VCaP (cell line): ENCODE results near the gene NELL1.

ENCODE experiments used
- H3K27ac ChIP-seq: fragments of 450-650 bp; 2 replicates; pipeline ENCODE4 v1.5.1; 2017
- TF ChIP-seq, protein P1 (sequence below): fragments of 450-650 bp; conservative IDR thresholded peaks from 2 replicates; pipeline ENCODE4 v1.5.1; 2017; ENCODE audit warnings: mild to moderate bottlenecking, moderate library complexity

The NELL1 gene

DNA sequence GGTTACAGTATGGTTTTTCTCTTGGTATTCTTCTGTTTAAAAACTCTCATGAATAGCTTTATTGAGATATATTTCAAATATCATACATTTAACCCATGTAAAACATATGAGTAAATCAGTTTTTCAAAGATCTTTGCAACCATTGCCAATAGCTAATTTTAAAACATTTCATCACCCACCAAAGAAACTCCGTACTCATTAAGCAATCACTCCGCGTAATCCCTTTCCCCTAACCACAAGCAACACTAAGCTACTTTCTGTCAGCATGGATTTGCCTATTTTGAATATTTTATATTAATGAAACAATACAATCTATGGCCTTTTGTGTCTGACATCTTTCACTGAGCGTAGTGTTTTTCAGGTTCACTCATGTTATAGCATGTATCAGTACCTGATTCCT, 825.6 kb downstream of the NELL1 start:
- TF ChIP-seq, protein P1, sequence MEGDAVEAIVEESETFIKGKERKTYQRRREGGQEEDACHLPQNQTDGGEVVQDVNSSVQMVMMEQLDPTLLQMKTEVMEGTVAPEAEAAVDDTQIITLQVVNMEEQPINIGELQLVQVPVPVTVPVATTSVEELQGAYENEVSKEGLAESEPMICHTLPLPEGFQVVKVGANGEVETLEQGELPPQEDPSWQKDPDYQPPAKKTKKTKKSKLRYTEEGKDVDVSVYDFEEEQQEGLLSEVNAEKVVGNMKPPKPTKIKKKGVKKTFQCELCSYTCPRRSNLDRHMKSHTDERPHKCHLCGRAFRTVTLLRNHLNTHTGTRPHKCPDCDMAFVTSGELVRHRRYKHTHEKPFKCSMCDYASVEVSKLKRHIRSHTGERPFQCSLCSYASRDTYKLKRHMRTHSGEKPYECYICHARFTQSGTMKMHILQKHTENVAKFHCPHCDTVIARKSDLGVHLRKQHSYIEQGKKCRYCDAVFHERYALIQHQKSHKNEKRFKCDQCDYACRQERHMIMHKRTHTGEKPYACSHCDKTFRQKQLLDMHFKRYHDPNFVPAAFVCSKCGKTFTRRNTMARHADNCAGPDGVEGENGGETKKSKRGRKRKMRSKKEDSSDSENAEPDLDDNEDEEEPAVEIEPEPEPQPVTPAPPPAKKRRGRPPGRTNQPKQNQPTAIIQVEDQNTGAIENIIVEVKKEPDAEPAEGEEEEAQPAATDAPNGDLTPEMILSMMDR: no peak
- H3K27ac ChIP-seq: no peak overlapping the region

DNA sequence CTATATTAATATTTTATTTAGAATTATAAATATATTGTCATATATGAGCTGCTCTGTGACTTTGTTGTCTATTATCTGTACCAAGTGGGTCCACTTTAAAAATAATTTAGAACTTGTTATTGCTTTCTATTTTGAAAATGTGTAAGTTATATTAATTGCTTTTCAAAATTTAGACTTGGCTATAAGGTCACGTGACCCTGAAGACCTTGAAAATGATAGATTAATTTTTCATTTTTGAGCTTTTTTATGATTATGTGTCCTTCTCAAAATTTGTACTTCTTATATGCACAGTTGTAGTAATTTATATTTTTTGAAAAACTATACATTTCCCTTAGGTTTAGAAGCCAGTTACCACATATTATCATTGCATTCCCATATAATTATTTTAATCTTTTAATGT, 826.5 kb downstream of the NELL1 start:
- TF ChIP-seq, protein P1: no peak
- no peak overlapping the region for H3K27ac ChIP-seq

DNA sequence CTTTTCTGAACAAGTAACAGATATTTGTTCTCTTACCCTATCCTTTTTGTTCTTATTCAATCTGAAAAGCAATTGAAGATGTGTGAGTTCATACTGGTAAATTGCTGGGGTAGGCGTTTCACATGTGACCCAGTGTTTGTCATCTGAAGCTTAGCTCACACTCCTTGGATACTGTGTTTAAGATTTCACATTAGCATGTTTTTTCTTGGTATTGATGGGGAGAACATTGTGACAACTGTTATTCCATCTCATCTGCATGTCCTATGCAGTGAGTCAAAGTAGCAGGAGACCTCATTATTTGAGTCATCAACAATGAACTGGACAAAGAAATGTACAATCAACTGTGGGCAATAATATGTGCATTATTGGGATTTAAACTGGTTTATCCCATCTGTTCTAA, 831.9 kb downstream of the NELL1 start:
- TF ChIP-seq, protein P1: no peak
- no peak overlapping the region for H3K27ac ChIP-seq

DNA sequence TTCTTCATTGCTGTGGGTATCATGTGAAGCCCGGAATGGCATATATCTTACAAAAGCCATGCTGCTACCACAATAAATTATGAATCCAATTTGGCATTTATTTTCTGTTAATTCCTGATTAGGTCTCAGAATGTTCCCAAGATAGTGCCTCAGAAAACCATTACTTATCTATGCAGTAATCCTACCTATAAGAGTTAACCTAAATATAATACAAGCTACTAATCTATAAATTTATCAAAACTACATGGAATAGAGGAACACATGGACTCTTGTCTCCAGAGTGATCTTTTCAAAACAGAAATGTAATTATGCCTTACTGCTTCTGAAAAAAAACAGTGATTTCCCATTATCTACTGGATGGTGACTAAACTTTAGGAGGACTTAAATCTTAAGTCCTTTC, 835.7 kb downstream of the NELL1 start:
- TF ChIP-seq, protein P1: no peak
- no peak overlapping the region for H3K27ac ChIP-seq

DNA sequence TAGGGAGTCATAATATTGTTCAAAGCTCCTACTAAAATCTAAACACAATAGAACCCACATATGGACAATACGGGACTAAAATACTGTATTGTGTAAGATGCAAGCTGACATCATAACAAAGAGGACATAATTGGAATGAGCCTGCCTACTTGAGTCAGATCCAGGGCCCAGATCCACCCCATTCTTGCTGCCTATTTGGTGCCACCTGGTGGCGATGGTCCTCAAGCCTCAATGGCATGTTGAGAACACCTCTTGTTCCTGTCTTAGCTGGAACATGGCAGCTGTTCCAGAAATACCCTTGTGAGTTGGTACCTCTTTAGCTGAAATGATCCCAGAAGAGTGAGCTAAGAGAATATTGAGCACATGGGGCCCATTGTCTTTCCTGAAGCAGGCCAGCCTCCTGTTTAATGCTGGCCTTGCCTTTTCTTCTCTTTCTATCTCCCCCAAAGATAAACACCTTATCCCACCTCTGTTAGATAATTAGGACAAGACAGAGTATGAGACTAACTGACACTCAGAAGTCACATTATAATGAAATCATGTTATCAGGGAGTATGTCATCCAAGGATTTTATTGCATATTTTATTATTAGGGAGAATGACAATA, 842.6 kb downstream of the NELL1 start:
- H3K27ac ChIP-seq: no peak overlapping the region
- TF ChIP-seq, protein P1: peak; percentile 84

DNA sequence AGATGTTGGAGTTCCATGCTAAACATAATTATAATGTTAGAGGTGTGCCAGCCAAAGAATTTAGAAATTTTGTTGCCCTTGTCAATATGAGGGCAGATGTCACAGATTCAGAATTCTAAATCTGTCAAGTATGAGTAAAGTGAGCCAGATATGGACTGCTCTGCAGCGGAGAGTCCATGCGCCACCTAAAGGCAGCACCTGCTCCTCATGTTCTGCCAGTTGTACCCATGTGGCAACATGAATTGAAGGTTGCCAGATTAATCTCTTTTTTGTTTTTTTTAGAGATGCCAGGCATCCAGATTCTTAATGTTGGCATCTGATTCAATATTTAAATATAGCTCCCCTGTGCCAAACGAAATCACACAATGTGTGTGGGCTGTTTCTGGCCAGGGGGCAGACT, 844.9 kb downstream of the NELL1 start:
- no peak overlapping the region for H3K27ac ChIP-seq
- TF ChIP-seq, protein P1: peak; percentile 83

DNA sequence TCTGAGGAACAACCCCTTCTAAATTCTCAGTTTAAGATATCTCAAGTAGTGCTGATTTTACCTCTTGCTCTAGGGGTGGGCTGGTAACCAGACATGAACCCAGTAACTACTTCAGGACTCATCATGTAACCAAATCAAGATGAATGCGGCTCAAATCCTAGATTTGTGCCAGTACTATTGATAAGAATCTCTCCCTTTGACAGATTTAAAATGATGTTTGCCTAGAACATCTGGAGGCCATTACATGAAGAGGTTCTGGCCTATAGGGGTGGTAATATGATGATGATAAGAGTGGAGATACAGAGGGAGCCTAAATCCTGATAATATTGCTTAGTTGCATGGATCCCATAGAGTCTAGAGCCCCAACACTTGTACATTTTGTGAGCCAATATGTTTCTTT, 850.9 kb downstream of the NELL1 start:
- H3K27ac ChIP-seq: no peak overlapping the region
- TF ChIP-seq, protein P1: no peak
